Stomach (tissue), 9 donors: ENCODE data around the gene CXCL1. TPM values are rescaled to one million over a fixed set of nuclear protein-coding genes. Genes with fewer than 3 reads are reported as not detected.

Experiments used
- DNase-seq, 2 donors: peaks; one replicate each; pipeline versions ENCODE4 v3.0.0 to v3.0.0-alpha.2; 2013 to 2019
- H3K27ac ChIP-seq, 5 donors: fragments of 200-600 bp in 4 of 5; sonication (generic) in 4 of 5; one replicate each; pipeline ENCODE4 v1.5.1; 2013 to 2019; ENCODE audit warnings: mild to moderate bottlenecking in 1 of 5, moderate library complexity in 1 of 5
- H3K27me3 ChIP-seq, 3 donors: fragments of 200-600 bp; sonication (generic); one replicate each; pipeline ENCODE4 v1.5.1; 2017 to 2019; ENCODE audit warnings: mixed run types in 1 of 3
- H3K36me3 ChIP-seq, 4 donors: fragments of 200-600 bp; sonication (generic); 1 replicate in 3 of 4; 2 replicates in 1 of 4; pipeline ENCODE4 v1.5.1; 2016 to 2019
- H3K4me1 ChIP-seq, 4 donors: fragments of 200-600 bp; sonication (generic); one replicate each; pipeline ENCODE4 v1.5.1; 2016 to 2019
- H3K4me3 ChIP-seq, 4 donors: fragments of 200-600 bp; sonication (generic) in 3 of 4; one replicate each; pipeline ENCODE4 v1.5.1; 2016 to 2019; ENCODE audit warnings: mild to moderate bottlenecking in 1 of 4
- H3K9me3 ChIP-seq, 4 donors: fragments of 200-600 bp; sonication (generic); one replicate each; pipeline ENCODE4 v1.5.1; 2016 to 2019
- CTCF ChIP-seq, 7 experiments: fragments of 450-650 bp in 4 of 7; fragments of 200-600 bp in 3 of 7; sonication (generic) in 3 of 7; IDR thresholded peaks; one replicate each; pipeline ENCODE4 v1.5.1; 2016 to 2019; ENCODE audit warnings: antibody characterized with exemption in 7 of 7, control low read depth in 2 of 7, mild to moderate bottlenecking in 1 of 7
- EP300 ChIP-seq: sonication (generic); formaldehyde crosslinking; IDR thresholded peaks from one replicate; pipeline ENCODE4 v1.6.1; 2017; ENCODE audit warnings: antibody characterized with exemption
- POLR2A ChIP-seq, 4 donors: fragments of 450-650 bp; IDR thresholded peaks; one replicate each; pipeline ENCODE4 v1.6.1; 2016; ENCODE audit warnings: antibody characterized with exemption in 4 of 4, control low read depth in 2 of 4, mild to moderate bottlenecking in 1 of 4, moderate library complexity in 1 of 4
- POLR2AphosphoS5 ChIP-seq, 3 donors: sonication (generic); formaldehyde crosslinking; IDR thresholded peaks; one replicate each; pipeline ENCODE4 v1.6.1; 2016; ENCODE audit warnings: antibody characterized with exemption in 3 of 3
- WGBS, 5 donors: extraction: QIAGEN DNeasy Blood & Tissue Kit in 3 of 5; methylation state at CpG; one replicate each; pipeline versions ENCODE4 v1.1.5 to v1.1.7; 2013 to 2018; 5-methylcytosine and 5-hydroxymethylcytosine counted together
- intact Hi-C: fragments of 100-400 bp; cut with DNase I; formaldehyde crosslinking; loops from one replicate; pipeline ENCODE4 v1.15.1; 2023; ENCODE audit warnings: low total_unique reads
- polyA plus RNA-seq, 3 donors: library from polyadenylated mRNA; stranded (reverse); fragments of 200-250 nt; gene quantifications; one replicate each; pipeline ENCODE4 v1.2.3, GENCODE V29; 2013
- total RNA-seq, 5 donors: library from RNA; depleted of rRNA; stranded (reverse); fragments of >200 nt; gene quantifications; one replicate each; pipeline versions ENCODE4 v1.1.0 to v1.2.3, GENCODE V29; 2014 to 2016
- donor health status: healthy with polysubstance abuse.
- donor health status: Bipolar disorder and iron deficiency.
- donor health status: healthy.

Gene CXCL1
- total and polyA plus RNA-seq, 8 donors: 1.8 to 62.1 (median 30.1) TPM

- Histone ChIP-seq H3K27me3 (peaks cover 0 to 17% (median 7%) of the 10 kb centered on the region in 3 donors), H3K9me3 (no peaks in the 10 kb centered on the region), H3K4me3 (no peak overlapping the region), H3K4me1 (peaks cover 6 to 11% (median 8%) of the 10 kb centered on the region in 4 donors), H3K27ac (no peak overlapping the region), H3K36me3 (no peaks in the 10 kb centered on the region)
- 63 to 81% (median 73%) methylated on average over 4 of the region's 4 CpGs for WGBS, 5 donors
- intact Hi-C loops: no loop called here
- DNase-seq: no peak
- no peak for TF ChIP-seq EP300
- no peak for TF ChIP-seq CTCF (IDR thresholded peaks at IDR 0.05)
Observed at GRCh38 chr4:73841243-73841925, 27.8 kb upstream of the CXCL1 start.

- no peak overlapping the region for H3K4me3 ChIP-seq
- peaks cover 0 to 7% (median 0%) of the 10 kb centered on the region in 3 donors for H3K27me3 ChIP-seq
- intact Hi-C loops: no loop called here
- no peak overlapping the region for H3K27ac ChIP-seq
- peaks cover 0 to 2% (median 0%) of the 10 kb centered on the region in 4 donors for H3K4me1 ChIP-seq
- no peak for TF ChIP-seq CTCF (IDR thresholded peaks at IDR 0.05)
- TF ChIP-seq POLR2AphosphoS5 (IDR thresholded peaks at IDR 0.05): no peak
- TF ChIP-seq POLR2A (IDR thresholded peaks at IDR 0.05): no peak
- no peak for TF ChIP-seq EP300
- no peaks in the 10 kb centered on the region for H3K9me3 ChIP-seq
- no peak for DNase-seq
- no peaks in the 10 kb centered on the region for H3K36me3 ChIP-seq
Observed at GRCh38 chr4:73842696-73843095, 26.5 kb upstream of the CXCL1 start.

- Histone ChIP-seq H3K4me3 (no peak overlapping the region), H3K27me3 (peaks cover 0 to 6% (median 0%) of the 10 kb centered on the region in 3 donors), H3K27ac (no peak overlapping the region), H3K4me1 (peaks cover 0 to 4% (median 0%) of the 10 kb centered on the region in 4 donors), H3K9me3 (no peaks in the 10 kb centered on the region), H3K36me3 (no peaks in the 10 kb centered on the region)
- intact Hi-C loops: no loop called here
- TF ChIP-seq EP300 (no peak), POLR2A (IDR thresholded peaks at IDR 0.05) (no peak)
- no peak for DNase-seq
Observed at GRCh38 chr4:73843369-73843768, 25.8 kb upstream of the CXCL1 start.

GRCh38 chr4:73844345-73844744, 24.8 kb upstream of the CXCL1 start:
- Histone ChIP-seq H3K4me3 (no peak overlapping the region), H3K9me3 (no peaks in the 10 kb centered on the region), H3K27me3 (peaks cover 0 to 2% (median 0%) of the 10 kb centered on the region in 3 donors), H3K36me3 (no peaks in the 10 kb centered on the region), H3K4me1 (peaks cover 0 to 4% (median 0%) of the 10 kb centered on the region in 4 donors), H3K27ac (no peak overlapping the region)
- 55 to 63% (median 59%) methylated on average over 3 of the region's 3 CpGs for WGBS, 5 donors
- intact Hi-C loops: no loop called here
- no peak for DNase-seq
- TF ChIP-seq EP300 (no peak), CTCF (IDR thresholded peaks at IDR 0.05) (no peak), POLR2AphosphoS5 (IDR thresholded peaks at IDR 0.05) (no peak), POLR2A (IDR thresholded peaks at IDR 0.05) (no peak)

GRCh38 chr4:73844806-73845205, 24.4 kb upstream of the CXCL1 start:
- no peaks in the 10 kb centered on the region for H3K27me3 ChIP-seq
- intact Hi-C loops: no loop called here
- no peak for DNase-seq
- no peaks in the 10 kb centered on the region for H3K36me3 ChIP-seq
- no peak overlapping the region for H3K4me3 ChIP-seq
- 56 to 70% (median 65%) methylated on average over 2 of the region's 2 CpGs for WGBS, 5 donors
- peaks cover 0 to 4% (median 0%) of the 10 kb centered on the region in 4 donors for H3K4me1 ChIP-seq
- no peak overlapping the region for H3K27ac ChIP-seq
- H3K9me3 ChIP-seq: no peaks in the 10 kb centered on the region
- TF ChIP-seq POLR2A (IDR thresholded peaks at IDR 0.05) (no peak), CTCF (IDR thresholded peaks at IDR 0.05) (no peak), EP300 (no peak), POLR2AphosphoS5 (IDR thresholded peaks at IDR 0.05) (no peak)
